SK-N-SH (cell line): ENCODE data around the gene TBX4. TPM values are rescaled to one million over a fixed set of nuclear protein-coding genes. Genes with fewer than 3 reads are reported as not detected.

Source experiments
- CTCF ChIA-PET: fragments of 300-600, 350-600 bp; formaldehyde crosslinking; extraction: SDS; loops from one replicate; lab custom pipeline; 2021; lab: Yijun Ruan, JAX
- POLR2A ChIA-PET: fragments of 350-600 bp; sonication (Branson Sonifier 250); formaldehyde crosslinking; extraction: SDS; loops from one replicate; lab custom pipeline; 2020; ENCODE audit warnings: antibody characterized with exemption, inconsistent platforms; lab: Yijun Ruan, JAX
- DNase-seq: peaks from one replicate; pipeline ENCODE4 v3.0.0; 2012
- H2AFZ ChIP-seq: fragments of 200-600 bp; sonication (generic); 2 replicates; pipeline ENCODE4 v1.8.1; 2016; ENCODE audit warnings: antibody characterized with exemption, mild to moderate bottlenecking, low read depth
- H3F3A ChIP-seq: fragments of 200-600 bp; sonication (generic); replicated peaks from 2 replicates; pipeline ENCODE3; 2016; ENCODE audit warnings: antibody characterized with exemption, mild to moderate bottlenecking; ENCODE audit not compliant: insufficient read depth
- H3K27ac ChIP-seq, 2 experiments: fragments of 200-500 bp in 1 of 2; fragments of 200-600 bp in 1 of 2; sonication (Bioruptor generic) in 1 of 2; sonication (generic), shearing (Covaris generic) in 1 of 2; 2 replicates each; pipeline versions ENCODE4 v1.5.1 to v1.6.1; 2014 to 2016; ENCODE audit warnings: low read depth in 2 of 2, inconsistent platforms in 1 of 2, low read length in 1 of 2, mild to moderate bottlenecking in 1 of 2, mixed read lengths in 1 of 2
- H3K27me3 ChIP-seq: fragments of 200-600 bp; sonication (generic), shearing (Covaris generic); 2 replicates; pipeline ENCODE4 v1.6.1; 2016; ENCODE audit warnings: mixed run types; ENCODE audit not compliant: insufficient read depth
- H3K36me3 ChIP-seq, 2 experiments: fragments of 200-500 bp in 1 of 2; fragments of 200-600 bp in 1 of 2; sonication (Bioruptor generic) in 1 of 2; sonication (generic) in 1 of 2; replicated peaks in 1 of 2; 2 replicates each; pipeline versions ENCODE3 to v1.5.1; 2014 to 2016; ENCODE audit warnings: low read length in 1 of 2, mild to moderate bottlenecking in 1 of 2; ENCODE audit not compliant: insufficient read depth in 2 of 2, control insufficient read depth in 1 of 2
- H3K4me1 ChIP-seq, 2 experiments: fragments of 200-500 bp in 1 of 2; fragments of 200-600 bp in 1 of 2; sonication (Bioruptor generic) in 1 of 2; sonication (generic), shearing (Covaris generic) in 1 of 2; 2 replicates each; pipeline versions ENCODE4 v1.5.1 to v1.6.1; 2014 to 2016; ENCODE audit warnings: low read depth in 1 of 2, low read length in 1 of 2, mixed run types in 1 of 2; ENCODE audit not compliant: insufficient read depth in 2 of 2, control insufficient read depth in 1 of 2
- H3K4me2 ChIP-seq: fragments of 200-600 bp; sonication (generic), shearing (Covaris generic); 2 replicates; pipeline ENCODE4 v1.6.1; 2017; ENCODE audit warnings: mixed run types
- H3K4me3 ChIP-seq, 2 experiments: fragments of 200-500 bp in 1 of 2; fragments of 200-600 bp in 1 of 2; sonication (Bioruptor generic) in 1 of 2; sonication (generic), shearing (Covaris generic) in 1 of 2; 2 replicates each; pipeline versions ENCODE4 v1.5.1 to v1.8.1; 2014 to 2016; ENCODE audit warnings: low read depth in 2 of 2, inconsistent platforms in 1 of 2, low read length in 1 of 2, mild to moderate bottlenecking in 1 of 2, mixed read lengths in 1 of 2, moderate library complexity in 1 of 2
- H3K79me2 ChIP-seq: fragments of 200-600 bp; sonication (generic); 2 replicates; pipeline ENCODE4 v1.8.1; 2017; ENCODE audit warnings: mild to moderate bottlenecking; ENCODE audit not compliant: insufficient read depth
- H3K9ac ChIP-seq: fragments of 200-600 bp; sonication (generic); 2 replicates; pipeline ENCODE4 v1.6.1; 2017; ENCODE audit warnings: mixed run types
- H3K9me2 ChIP-seq: fragments of 200-600 bp; sonication (generic); 2 replicates; pipeline ENCODE4 v1.6.1; 2017; ENCODE audit warnings: mixed run types
- H3K9me3 ChIP-seq: fragments of 200-600 bp; sonication (generic); 2 replicates; pipeline ENCODE4 v1.6.1; 2017; ENCODE audit warnings: mixed run types, mild to moderate bottlenecking, moderate library complexity
- H4K20me1 ChIP-seq: fragments of 200-600 bp; sonication (generic); 2 replicates; pipeline ENCODE4 v1.6.1; 2017; ENCODE audit warnings: mild to moderate bottlenecking, mixed run types; ENCODE audit not compliant: insufficient read depth
- FOXJ3 ChIP-seq: sonication (generic); formaldehyde crosslinking; IDR thresholded peaks from 2 replicates; pipeline ENCODE4 v1.5.1; 2020; ENCODE audit warnings: mild to moderate bottlenecking, missing genetic modification reagents
- GABPA ChIP-seq: IDR thresholded peaks from 2 replicates; pipeline ENCODE4 v1.4.0; 2012; ENCODE audit warnings: low read depth, mild to moderate bottlenecking
- GATA2 ChIP-seq: sonication (generic); formaldehyde crosslinking; IDR thresholded peaks from 2 replicates; pipeline ENCODE4 v1.5.0; 2020; ENCODE audit warnings: mild to moderate bottlenecking, missing genetic modification reagents
- MXI1 ChIP-seq: IDR thresholded peaks from 2 replicates; pipeline ENCODE4 v1.6.1; 2012; ENCODE audit warnings: mild to moderate bottlenecking, low read depth, low read length, improper control_type of control experiment
- YY1 ChIP-seq: IDR thresholded peaks from 2 replicates; pipeline ENCODE4 v1.4.0; 2012; ENCODE audit warnings: low read depth, mild to moderate bottlenecking
- WGBS: methylation state at CpG from one replicate; pipeline ENCODE4 v1.1.6; 2017; ENCODE audit warnings: low lambda C conversion rate; 5-methylcytosine and 5-hydroxymethylcytosine counted together
- polyA plus RNA-seq, 3 experiments: library from polyadenylated mRNA; depleted of rRNA; stranded (reverse); fragments of >200 nt; gene quantifications; 2 replicates each; pipeline ENCODE4 v1.2.3, GENCODE V29; 2012
- TF ChIP-seq, protein P1 (sequence below): IDR thresholded peaks from 2 replicates; pipeline ENCODE4; 2012
- TF ChIP-seq, protein P2 (sequence below): fragments of 200-600 bp; sonication (generic); IDR thresholded peaks from 2 replicates; pipeline ENCODE4 v1.6.1; 2017; ENCODE audit warnings: antibody characterized with exemption, mild to moderate bottlenecking, moderate library complexity

The TBX4 gene
- polyA plus RNA-seq, 1 of the 3 experiments (the other 2 are of a cell fraction), result 0.02 TPM

DNA sequence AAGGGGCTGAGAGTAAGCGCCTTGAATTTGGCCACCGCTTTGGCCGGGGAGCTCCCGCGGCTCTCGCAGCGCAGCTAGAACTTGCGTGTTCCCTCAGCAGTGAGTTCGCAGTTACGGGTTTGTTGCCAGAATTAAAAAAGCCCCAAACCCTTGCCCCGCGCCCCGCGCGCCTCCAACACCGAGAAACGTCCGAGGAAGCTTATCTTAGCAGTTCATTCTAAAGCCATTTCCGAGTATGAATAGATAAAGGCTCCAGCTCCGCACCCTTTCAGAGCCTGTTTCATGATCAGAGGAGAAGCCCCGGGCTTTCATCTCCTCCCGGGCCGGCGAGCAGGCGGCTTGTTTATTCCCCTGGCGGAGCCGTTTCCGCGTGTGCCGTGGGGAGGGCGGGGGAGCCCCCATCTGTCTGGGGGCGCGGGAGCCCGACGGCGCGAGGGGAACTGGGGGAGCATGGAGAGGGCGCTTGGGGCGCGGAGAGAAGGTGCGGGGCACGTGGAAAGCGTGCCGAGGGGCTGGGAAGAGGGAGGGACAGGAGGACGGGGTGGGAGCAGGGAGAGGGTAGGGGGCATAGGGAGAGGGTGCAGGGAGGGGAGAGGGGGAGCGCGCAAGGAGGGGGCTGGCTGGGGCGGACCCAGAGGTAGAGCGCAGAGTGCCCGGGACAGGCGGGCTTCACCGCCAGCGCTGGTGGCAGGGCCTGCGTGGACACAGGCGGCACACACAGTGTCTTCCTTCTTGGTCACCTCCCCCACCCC is 9.9 kb downstream of the TBX4 start:
- Histone ChIP-seq H3K9me3 (no peaks in the 10 kb centered on the region), H3K36me3 (no peaks in the 10 kb centered on the region), H3K4me1 (peaks cover 0 to 17% of the 10 kb centered on the region in 2 experiments; a peak in 1 of 4 replicates), H3K9me2 (no peaks in the 10 kb centered on the region), H3K9ac (no peak overlapping the region), H3K27me3 (no peaks in the 10 kb centered on the region), H3K27ac (no peak overlapping the region), H4K20me1 (no peaks in the 10 kb centered on the region), H2AFZ (peak overlapping the region; percentile 67), H3F3A (no peaks in the 10 kb centered on the region), H3K79me2 (no peaks in the 10 kb centered on the region), H3K4me3 (peak overlapping the region; percentile 28 to 55), H3K4me2 (peak overlapping the region; percentile 70)
- DNase-seq, result peak; percentile 78
- 60% methylated on average over 55 of the region's 55 CpGs for WGBS
- CTCF ChIA-PET, result interaction anchor here (0.6 to 3.1 kb wide), 7 partner anchors 11 to 113 kb away, joined by 3 to 15 read pairs (median 3); no protein-coding TSS in a partner anchor
- POLR2A ChIA-PET, result interaction anchor here (1.1 kb wide), 1 partner anchor 15 kb away, joined by 4 read pairs; no protein-coding TSS in a partner anchor
- TF ChIP-seq, protein P1, sequence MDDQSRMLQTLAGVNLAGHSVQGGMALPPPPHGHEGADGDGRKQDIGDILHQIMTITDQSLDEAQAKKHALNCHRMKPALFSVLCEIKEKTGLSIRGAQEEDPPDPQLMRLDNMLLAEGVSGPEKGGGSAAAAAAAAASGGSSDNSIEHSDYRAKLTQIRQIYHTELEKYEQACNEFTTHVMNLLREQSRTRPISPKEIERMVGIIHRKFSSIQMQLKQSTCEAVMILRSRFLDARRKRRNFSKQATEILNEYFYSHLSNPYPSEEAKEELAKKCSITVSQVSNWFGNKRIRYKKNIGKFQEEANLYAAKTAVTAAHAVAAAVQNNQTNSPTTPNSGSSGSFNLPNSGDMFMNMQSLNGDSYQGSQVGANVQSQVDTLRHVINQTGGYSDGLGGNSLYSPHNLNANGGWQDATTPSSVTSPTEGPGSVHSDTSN, result no peak
- TF ChIP-seq FOXJ3 (CRISPR knock-in tag), result no peak

DNA sequence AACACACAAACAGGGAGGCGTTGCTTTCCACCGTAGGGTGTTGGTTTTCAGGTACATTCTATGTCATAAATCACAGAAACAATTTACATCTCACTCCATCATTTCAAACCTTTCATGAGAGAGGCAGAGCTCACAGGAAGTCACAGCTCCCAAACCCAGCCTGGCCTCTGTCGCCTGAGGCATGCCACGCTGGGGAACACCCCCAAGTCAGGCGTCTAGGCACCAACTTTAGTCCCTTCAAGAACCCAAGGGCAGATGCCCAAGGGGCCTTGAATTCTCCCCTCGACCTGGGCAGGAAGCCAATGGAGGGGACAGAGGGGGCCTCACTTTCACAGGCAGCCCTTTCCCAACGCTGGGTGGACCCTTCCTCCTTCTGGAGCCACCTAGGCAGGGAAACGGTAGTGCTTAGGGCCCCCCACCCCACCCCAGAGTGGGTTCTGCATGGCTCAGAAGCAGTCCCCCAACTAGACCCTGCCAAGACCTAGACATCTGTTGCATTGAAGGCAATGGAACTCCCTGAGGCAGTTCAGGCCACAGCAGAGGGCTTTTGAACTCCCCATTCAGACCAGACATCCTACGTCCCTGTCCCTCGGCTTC is 10.6 kb downstream of the TBX4 start:
- Histone ChIP-seq H3K4me1 (peaks cover 0 to 23% of the 10 kb centered on the region in 2 experiments; a peak in 1 of 4 replicates), H3K9ac (no peak overlapping the region), H3K36me3 (no peaks in the 10 kb centered on the region), H3K9me3 (no peaks in the 10 kb centered on the region), H4K20me1 (no peaks in the 10 kb centered on the region), H3K9me2 (no peaks in the 10 kb centered on the region), H2AFZ (no peak overlapping the region), H3K79me2 (no peaks in the 10 kb centered on the region), H3K4me3 (no peak overlapping the region), H3K27me3 (no peaks in the 10 kb centered on the region), H3F3A (no peaks in the 10 kb centered on the region), H3K27ac (no peak overlapping the region), H3K4me2 (no peak overlapping the region)
- ChIA-PET POLR2A (no interaction called here), CTCF (interaction anchor here (0.6 to 2.9 kb wide), 4 partner anchors 10 to 38 kb away, joined by 3 to 12 read pairs (median 6); no protein-coding TSS in a partner anchor)
- WGBS, result 95% methylated on average over 8 of the region's 10 CpGs
- DNase-seq, result no peak
- TF ChIP-seq FOXJ3 (CRISPR knock-in tag) (no peak), GABPA (no peak), GATA2 (CRISPR knock-in tag) (no peak), MXI1 (no peak)

DNA sequence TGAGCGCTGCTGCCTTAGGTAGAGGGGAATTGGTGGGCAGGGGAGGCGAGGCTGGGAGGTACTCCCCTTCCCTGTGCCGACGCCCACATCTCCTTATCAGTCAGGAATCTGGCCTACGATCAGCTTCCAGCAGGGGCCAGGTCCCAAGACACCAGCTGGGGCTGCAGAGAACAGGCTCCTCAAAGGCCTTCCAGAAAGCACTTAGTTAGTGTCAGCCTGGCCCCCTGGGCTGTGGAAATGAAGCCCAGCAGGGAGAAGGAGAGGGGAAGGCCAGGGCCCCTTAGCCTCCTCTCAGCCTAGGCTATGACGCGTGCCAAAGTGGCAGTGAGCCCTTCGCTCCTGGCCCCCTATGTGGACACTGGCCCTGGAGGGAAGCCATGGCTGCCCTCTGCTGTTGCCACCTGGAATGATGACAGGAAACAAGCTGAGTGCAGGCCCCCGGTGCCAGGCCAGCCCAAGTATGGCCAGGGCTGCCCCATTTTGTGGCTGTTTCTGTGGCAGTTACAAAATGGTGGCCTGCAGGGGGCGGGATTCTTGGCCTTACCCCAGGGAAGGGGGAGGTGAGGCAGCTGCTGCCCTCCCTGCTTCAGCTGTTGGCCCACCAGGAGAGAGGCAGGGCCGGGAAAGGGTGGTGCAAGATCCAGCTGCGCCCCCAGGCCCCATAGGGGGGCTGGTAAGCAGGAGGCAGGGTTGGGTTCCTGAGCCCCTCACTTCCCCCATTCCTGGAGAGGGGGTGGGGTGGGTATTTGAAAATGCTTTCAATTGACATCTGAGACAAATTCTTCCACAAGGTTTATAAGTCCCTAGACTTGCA is 11.3 kb downstream of the TBX4 start:
- no peaks in the 10 kb centered on the region for H3K27me3 ChIP-seq
- ChIA-PET POLR2A (no interaction called here), CTCF (interaction anchor here (0.9 to 2.9 kb wide), 7 partner anchors 10 to 73 kb away, joined by 3 to 12 read pairs (median 5); no protein-coding TSS in a partner anchor)
- H3K9me2 ChIP-seq, result no peaks in the 10 kb centered on the region
- H3K27ac ChIP-seq, result no peak overlapping the region
- H3K9me3 ChIP-seq, result no peaks in the 10 kb centered on the region
- no peak overlapping the region for H3K9ac ChIP-seq
- H3K4me1 ChIP-seq, result peaks cover 0 to 29% of the 10 kb centered on the region in 2 experiments; a peak in 1 of 4 replicates
- H3K4me2 ChIP-seq, result no peak overlapping the region
- no peaks in the 10 kb centered on the region for H3K36me3 ChIP-seq
- no peak for TF ChIP-seq MXI1
- TF ChIP-seq YY1, result peak; percentile 51; the same call in 1 of the 2 replicates
- TF ChIP-seq, protein P2, sequence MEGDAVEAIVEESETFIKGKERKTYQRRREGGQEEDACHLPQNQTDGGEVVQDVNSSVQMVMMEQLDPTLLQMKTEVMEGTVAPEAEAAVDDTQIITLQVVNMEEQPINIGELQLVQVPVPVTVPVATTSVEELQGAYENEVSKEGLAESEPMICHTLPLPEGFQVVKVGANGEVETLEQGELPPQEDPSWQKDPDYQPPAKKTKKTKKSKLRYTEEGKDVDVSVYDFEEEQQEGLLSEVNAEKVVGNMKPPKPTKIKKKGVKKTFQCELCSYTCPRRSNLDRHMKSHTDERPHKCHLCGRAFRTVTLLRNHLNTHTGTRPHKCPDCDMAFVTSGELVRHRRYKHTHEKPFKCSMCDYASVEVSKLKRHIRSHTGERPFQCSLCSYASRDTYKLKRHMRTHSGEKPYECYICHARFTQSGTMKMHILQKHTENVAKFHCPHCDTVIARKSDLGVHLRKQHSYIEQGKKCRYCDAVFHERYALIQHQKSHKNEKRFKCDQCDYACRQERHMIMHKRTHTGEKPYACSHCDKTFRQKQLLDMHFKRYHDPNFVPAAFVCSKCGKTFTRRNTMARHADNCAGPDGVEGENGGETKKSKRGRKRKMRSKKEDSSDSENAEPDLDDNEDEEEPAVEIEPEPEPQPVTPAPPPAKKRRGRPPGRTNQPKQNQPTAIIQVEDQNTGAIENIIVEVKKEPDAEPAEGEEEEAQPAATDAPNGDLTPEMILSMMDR, result peak; percentile 34; the same call in 1 of the 2 replicates
- H2AFZ ChIP-seq, result no peak overlapping the region
- no peaks in the 10 kb centered on the region for H3F3A ChIP-seq
- no peak for DNase-seq
- no peaks in the 10 kb centered on the region for H3K79me2 ChIP-seq
- H4K20me1 ChIP-seq, result no peaks in the 10 kb centered on the region
- 94% methylated on average over 12 of the region's 12 CpGs for WGBS
- no peak overlapping the region for H3K4me3 ChIP-seq
